ENCODE data around the gene MYO15B.

The MYO15B gene

GRCh38 chr17:75666959-75667790, 79.6 kb downstream of the MYO15B start, which contains the start of the genes RECQL5 and SAP30BP:
Gene RECQL5 (minus strand): TSS chr17:75667154. CDS start chr17:75666557, 597 bp downstream.
Gene SAP30BP (plus strand): TSS chr17:75667338. CDS start chr17:75667373, 35 bp downstream.
- DNase-seq = peak; percentile 98

- no peak for DNase-seq
These were observed 80.2 kb downstream of the MYO15B start for GRCh38 chr17:75667825-75668224.

- DNase-seq = no peak
These were observed 80.9 kb downstream of the MYO15B start for GRCh38 chr17:75668489-75668888.

GRCh38 chr17:75670868-75671267, 83.3 kb downstream of the MYO15B start:
- DNase-seq = no peak

- DNase-seq = no peak
These were observed 84.4 kb downstream of the MYO15B start for GRCh38 chr17:75672011-75672410.

- no peak for DNase-seq
These were observed 85.9 kb downstream of the MYO15B start for GRCh38 chr17:75673487-75673886.

Measured in fibroblast of skin of back (primary cell).